ENCODE data around the gene BEX4.
"Not testable (repeated sequence)": the region's sequence is repeated elsewhere in the genome, so short reads cannot be mapped to it uniquely, and the experiment has no call there.

BEX4 gene

DNA sequence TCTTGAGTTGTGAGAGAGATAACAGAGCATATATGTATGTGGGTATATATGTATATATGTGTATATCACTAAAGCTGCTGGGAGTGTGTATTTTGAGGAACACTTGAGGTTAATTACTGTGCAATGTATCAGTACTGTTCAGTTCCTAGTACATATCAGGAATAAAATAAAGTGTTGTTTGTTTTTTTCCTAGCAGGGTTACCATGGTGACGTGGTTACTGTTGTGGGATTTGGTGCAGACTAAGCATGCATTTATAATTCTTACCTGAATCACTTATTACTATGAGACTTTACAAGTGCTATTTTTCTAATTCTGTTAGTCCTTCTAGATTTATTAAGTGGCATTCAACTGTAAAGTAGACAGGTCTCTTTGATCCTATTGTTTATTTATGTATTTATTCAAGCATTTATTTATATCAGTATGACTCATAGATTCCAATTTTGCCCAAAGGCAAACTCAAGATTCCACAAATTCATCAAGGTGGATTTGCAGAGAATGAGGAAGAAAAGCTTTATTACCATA is 26.9 kb upstream of the BEX4 start:
- TF ChIP-seq, protein P1, sequence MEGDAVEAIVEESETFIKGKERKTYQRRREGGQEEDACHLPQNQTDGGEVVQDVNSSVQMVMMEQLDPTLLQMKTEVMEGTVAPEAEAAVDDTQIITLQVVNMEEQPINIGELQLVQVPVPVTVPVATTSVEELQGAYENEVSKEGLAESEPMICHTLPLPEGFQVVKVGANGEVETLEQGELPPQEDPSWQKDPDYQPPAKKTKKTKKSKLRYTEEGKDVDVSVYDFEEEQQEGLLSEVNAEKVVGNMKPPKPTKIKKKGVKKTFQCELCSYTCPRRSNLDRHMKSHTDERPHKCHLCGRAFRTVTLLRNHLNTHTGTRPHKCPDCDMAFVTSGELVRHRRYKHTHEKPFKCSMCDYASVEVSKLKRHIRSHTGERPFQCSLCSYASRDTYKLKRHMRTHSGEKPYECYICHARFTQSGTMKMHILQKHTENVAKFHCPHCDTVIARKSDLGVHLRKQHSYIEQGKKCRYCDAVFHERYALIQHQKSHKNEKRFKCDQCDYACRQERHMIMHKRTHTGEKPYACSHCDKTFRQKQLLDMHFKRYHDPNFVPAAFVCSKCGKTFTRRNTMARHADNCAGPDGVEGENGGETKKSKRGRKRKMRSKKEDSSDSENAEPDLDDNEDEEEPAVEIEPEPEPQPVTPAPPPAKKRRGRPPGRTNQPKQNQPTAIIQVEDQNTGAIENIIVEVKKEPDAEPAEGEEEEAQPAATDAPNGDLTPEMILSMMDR (IDR thresholded peaks at IDR 0.05; ENCODE audit: low read depth, low read length, missing control alignments): no peak
- no peak for DNase-seq (ENCODE audit: low read depth)

DNA sequence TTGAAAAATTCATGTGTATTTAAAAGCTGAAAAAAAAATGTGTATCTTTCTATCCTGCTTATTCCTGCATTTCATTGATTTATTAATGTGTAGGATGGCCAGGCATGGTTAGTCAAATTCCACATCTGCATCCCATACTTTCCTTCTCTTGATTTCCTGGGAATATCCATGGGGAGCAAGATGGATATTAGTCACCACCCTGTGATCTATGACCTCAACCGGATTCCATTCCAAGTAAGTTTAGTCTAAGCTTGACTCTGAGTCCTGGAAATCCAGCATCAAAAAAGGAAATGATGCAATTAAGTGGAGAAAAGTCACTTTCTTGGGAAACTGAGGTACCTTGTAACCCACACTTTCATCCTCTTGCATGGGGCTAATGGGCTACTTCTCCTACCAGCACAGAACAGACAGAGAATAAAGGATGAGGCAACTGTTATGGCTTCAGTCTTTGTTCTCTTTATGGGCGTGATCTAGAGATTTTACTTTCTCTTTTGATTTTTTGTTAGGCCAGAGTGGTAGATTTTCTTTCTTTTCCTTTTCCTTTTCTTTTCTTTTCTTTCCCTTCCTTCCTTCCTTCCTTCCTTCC is 17.1 kb upstream of the BEX4 start:
- TF ChIP-seq, protein P1 (IDR thresholded peaks at IDR 0.05; ENCODE audit: low read depth, low read length, missing control alignments): no peak
- H3K4me3 ChIP-seq (ENCODE audit: low read depth, low read length): no peak overlapping the region
- no peak for DNase-seq (ENCODE audit: low read depth)

More for the DNA sequence above, 26.9 kb upstream of the BEX4 start:
- no peak overlapping the region for H3K4me3 ChIP-seq (ENCODE audit: low read depth, low read length)

DNA sequence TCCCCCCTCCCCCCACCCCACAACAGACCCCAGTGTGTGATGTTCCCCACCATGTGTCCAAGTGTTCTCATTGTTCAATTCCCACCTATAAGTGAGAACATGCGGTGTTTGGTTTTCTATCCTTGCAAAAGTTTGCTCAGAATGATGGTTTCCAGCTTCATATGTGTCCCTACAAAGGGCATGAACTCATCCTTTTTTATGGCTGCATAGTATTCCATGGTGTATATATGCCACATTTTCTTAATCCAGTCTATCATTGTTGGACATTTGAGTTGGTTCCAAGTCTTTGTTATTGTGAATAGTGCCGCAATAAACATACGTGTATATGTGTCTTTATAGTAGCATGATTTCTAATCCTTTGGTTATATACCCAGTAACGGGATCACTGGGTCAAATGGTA is 16.2 kb upstream of the BEX4 start:
- not testable (repeated sequence) for DNase-seq (ENCODE audit: low read depth); H3K4me3 ChIP-seq (ENCODE audit: low read depth, low read length)

DNA sequence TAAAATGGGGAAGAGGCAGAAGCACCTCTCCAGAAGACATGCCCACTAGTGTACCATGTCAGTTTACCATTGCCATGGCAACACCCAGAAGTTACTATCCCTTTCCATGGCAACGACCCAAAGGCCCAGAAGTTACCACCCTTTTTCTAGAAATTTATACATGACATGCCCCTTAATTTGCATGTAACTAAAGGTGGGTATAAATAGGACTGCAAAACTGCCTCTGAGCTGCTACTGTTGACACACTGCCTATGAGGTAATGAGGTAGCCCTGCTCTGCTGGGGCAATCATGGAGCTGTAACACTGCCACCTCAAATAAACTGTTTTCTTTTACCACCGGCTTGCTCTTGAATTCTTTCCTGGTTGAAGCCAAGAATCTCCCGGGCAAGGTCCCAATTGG is 13.9 kb upstream of the BEX4 start:
- TF ChIP-seq, protein P1 (IDR thresholded peaks at IDR 0.05; ENCODE audit: low read depth, low read length, missing control alignments): no peak
- no peak for DNase-seq (ENCODE audit: low read depth)

DNA sequence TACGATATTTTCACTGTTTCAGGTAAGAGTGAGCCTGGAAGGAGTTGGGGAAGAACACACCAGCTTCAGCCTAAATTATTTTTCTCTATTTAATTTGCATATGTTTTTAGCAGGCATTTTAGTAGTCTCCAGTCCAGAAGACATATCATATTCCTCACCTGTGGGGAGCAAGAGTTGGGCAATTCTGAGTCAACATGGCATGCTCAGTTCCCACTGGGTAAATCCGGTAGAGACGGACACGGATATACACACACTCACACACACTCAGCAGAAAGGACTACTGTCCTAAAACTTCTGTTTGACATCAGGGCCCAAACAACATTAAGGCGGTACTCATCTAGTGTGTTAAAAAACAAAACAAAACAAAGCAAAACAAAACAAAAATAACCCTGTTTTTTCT is 4.9 kb upstream of the BEX4 start:
- TF ChIP-seq, protein P1 (IDR thresholded peaks at IDR 0.05; ENCODE audit: low read depth, low read length, missing control alignments): no peak
- no peak for DNase-seq (ENCODE audit: low read depth)
- no peak overlapping the region for H3K4me3 ChIP-seq (ENCODE audit: low read depth, low read length)

More for the DNA sequence above, 13.9 kb upstream of the BEX4 start:
- H3K4me3 ChIP-seq (ENCODE audit: low read depth, low read length): no peak overlapping the region

DNA sequence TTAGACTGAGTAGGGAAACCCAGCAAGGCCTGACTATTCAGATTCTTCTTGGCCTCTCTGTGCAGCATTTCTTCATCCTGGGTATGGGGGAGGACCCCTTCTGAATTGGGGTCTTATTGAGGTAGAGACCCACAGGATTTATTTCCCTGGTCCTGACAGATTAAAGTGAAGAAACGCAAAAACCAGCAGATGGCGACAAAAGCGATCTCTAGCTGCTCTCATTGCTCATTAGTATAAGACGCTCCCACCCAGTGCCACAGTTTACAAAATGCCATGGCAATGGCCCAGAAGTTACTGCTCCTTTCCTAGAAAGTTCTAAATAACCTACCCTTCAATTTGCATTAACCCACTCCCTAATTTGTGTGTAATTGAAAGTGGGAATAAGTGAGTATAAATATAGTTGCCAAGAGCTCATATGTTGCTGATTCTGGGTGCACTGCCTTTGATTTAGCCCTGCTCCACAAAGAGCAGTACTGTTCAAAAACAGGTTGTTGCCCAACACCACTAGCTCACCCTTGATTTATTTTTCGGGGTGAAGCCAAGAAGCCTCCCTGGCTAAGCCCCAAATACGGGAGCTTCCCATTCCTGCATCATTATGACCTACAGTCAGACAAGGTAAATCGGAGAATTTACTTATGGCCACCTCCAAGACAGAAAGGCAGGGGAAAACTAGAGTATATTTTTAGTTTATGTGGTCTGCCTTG is 3.7 kb upstream of the BEX4 start:
- H3K4me3 ChIP-seq (ENCODE audit: low read depth, low read length): no peak overlapping the region
- DNase-seq (ENCODE audit: low read depth): peak; percentile 10
- TF ChIP-seq, protein P1 (IDR thresholded peaks at IDR 0.05; ENCODE audit: low read depth, low read length, missing control alignments): peak; percentile 49

DNA sequence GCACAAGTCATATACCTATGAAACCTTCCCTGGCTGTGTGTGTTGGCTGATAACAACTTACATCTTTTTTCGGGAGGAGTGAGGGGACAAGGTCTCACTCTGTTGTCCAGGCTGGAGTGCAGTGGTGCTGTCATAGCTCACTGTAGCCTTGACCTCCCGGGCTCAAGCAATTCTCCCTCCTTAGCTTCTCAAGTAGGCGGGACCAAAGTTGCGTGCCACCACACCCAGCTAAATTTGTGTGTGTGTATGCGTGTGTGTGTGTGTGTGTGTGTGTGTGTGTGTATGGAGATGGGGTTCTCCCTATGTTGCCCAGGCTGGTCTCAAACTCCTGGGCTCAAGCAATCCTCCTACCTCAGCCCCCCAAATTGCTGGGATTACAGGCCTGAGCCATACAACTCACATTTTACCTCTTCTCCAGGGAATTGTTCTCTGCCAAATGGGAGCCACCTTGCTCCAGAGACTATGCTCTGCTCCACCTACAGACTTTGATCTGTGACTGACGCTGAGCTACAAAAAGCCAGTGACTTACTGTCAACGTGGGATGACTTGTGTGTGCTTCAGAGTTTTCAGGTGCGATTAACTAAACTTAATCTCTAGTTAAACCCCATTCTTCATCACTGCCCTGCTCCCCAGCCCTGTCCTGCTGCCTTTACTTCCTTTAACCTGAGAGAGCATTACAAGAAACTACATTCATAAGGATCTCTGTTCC is 2.0 kb upstream of the BEX4 start:
- TF ChIP-seq, protein P1 (IDR thresholded peaks at IDR 0.05; ENCODE audit: low read depth, low read length, missing control alignments): no peak
- H3K4me3 ChIP-seq (ENCODE audit: low read depth, low read length): no peak overlapping the region
- no peak for DNase-seq (ENCODE audit: low read depth)

Data from GM12864 (cell line).